CD4-positive, alpha-beta T cell (primary cell): ENCODE measurements around the gene NUP58. TPM values are rescaled to one million over a fixed set of nuclear protein-coding genes. Genes with fewer than 3 reads are reported as not detected.

Experiments
- ATAC-seq: fragments of 200-7000 bp; cut with Tn5 transposase; one replicate; pipeline ENCODE4 v1.10.0; 2022; ENCODE audit warnings: mild to moderate bottlenecking; ENCODE audit not compliant: poor library complexity
- CTCF ChIA-PET: fragments of 350-600 bp; sonication (Branson Sonifier 250); formaldehyde crosslinking; loops from one replicate; lab custom pipeline; 2021; ENCODE audit warnings: antibody characterized with exemption, inconsistent platforms; lab: Charles Lee
- POLR2A ChIA-PET: fragments of 350-600 bp; sonication (Branson Sonifier 250); formaldehyde crosslinking; loops from one replicate; lab custom pipeline; 2021; ENCODE audit warnings: antibody characterized with exemption, inconsistent platforms; lab: Charles Lee
- DNase-seq, 14 experiments: peaks; one replicate each; pipeline ENCODE4 v3.0.0-alpha.2; 2013 to 2020; ENCODE audit warnings: mixed read lengths in 2 of 14
- H3K27ac ChIP-seq, 2 donors: one replicate each; pipeline versions ENCODE4 v1.5.1 to v1.7.0; 2013; ENCODE audit warnings: low read length in 2 of 2, low read depth in 1 of 2, mild to moderate bottlenecking in 1 of 2
- H3K27me3 ChIP-seq, 2 experiments: 1 replicate in 1 of 2; 2 replicates in 1 of 2; pipeline versions ENCODE4 v1.6.1 to v1.7.0; 2013; ENCODE audit warnings: low read length in 2 of 2, control low read depth in 1 of 2, mild to moderate bottlenecking in 1 of 2, moderate library complexity in 1 of 2; ENCODE audit not compliant: insufficient read depth in 2 of 2, control insufficient read depth in 1 of 2
- H3K36me3 ChIP-seq: one replicate; pipeline ENCODE4 v1.6.1; 2013; ENCODE audit warnings: low read length, control low read depth; ENCODE audit not compliant: insufficient read depth
- H3K4me1 ChIP-seq: one replicate; pipeline ENCODE4 v1.6.1; 2013; ENCODE audit warnings: low read length, control low read depth; ENCODE audit not compliant: insufficient read depth
- H3K4me3 ChIP-seq: one replicate; pipeline ENCODE4 v1.5.1; 2013; ENCODE audit warnings: mild to moderate bottlenecking, low read length, moderate library complexity
- H3K9me3 ChIP-seq, 2 experiments: 1 replicate in 1 of 2; 2 replicates in 1 of 2; pipeline versions ENCODE4 v1.6.1 to v1.7.0; 2013; ENCODE audit warnings: low read length in 2 of 2, mild to moderate bottlenecking in 2 of 2, control low read depth in 1 of 2, moderate library complexity in 1 of 2; ENCODE audit not compliant: control insufficient read depth in 1 of 2, insufficient read depth in 1 of 2
- H3K27ac Mint-ChIP-seq: one replicate; pipeline ENCODE4 v1.8.0; 2020; ENCODE audit warnings: mixed read lengths
- H3K27me3 Mint-ChIP-seq: one replicate; pipeline ENCODE4 v1.8.0; 2021; ENCODE audit warnings: mixed read lengths
- H3K36me3 Mint-ChIP-seq: one replicate; pipeline ENCODE4 v1.8.0; 2021; ENCODE audit warnings: low read depth, mixed read lengths
- H3K4me1 Mint-ChIP-seq: one replicate; pipeline ENCODE4 v1.8.0; 2021; ENCODE audit warnings: low read depth, mixed read lengths
- H3K4me3 Mint-ChIP-seq: one replicate; pipeline ENCODE4 v1.8.0; 2020; ENCODE audit warnings: mild to moderate bottlenecking, mixed read lengths
- H3K9me3 Mint-ChIP-seq: one replicate; pipeline ENCODE4 v1.8.0; 2020; ENCODE audit warnings: mixed read lengths
- intact Hi-C, 2 experiments: fragments of 100-400 bp; cut with DNase I in 1 of 2; cut with micrococcal nuclease in 1 of 2; formaldehyde crosslinking; loops; one replicate each; pipeline versions ENCODE4 v1.15.1 to v1.9.0; 2023 to 2025; cut with DNase I, micrococcal nuclease
- total RNA-seq, 174 experiments: library from RNA in 2 of 174; stranded (reverse) in 2 of 174; gene quantifications; one replicate each; pipeline ENCODE4 v1.2.3 and lab custom pipeline; 2021 to 2026
- TF ChIP-seq, protein P1 (sequence below): fragments of 200-600 bp; IDR thresholded peaks from one replicate; pipeline ENCODE4 v1.8.0; 2022; ENCODE audit warnings: antibody characterized with exemption, mild to moderate bottlenecking

NUP58 gene
- total RNA-seq, 2 experiments from 2014 or later = 56.5 to 60.9 TPM

DNA sequence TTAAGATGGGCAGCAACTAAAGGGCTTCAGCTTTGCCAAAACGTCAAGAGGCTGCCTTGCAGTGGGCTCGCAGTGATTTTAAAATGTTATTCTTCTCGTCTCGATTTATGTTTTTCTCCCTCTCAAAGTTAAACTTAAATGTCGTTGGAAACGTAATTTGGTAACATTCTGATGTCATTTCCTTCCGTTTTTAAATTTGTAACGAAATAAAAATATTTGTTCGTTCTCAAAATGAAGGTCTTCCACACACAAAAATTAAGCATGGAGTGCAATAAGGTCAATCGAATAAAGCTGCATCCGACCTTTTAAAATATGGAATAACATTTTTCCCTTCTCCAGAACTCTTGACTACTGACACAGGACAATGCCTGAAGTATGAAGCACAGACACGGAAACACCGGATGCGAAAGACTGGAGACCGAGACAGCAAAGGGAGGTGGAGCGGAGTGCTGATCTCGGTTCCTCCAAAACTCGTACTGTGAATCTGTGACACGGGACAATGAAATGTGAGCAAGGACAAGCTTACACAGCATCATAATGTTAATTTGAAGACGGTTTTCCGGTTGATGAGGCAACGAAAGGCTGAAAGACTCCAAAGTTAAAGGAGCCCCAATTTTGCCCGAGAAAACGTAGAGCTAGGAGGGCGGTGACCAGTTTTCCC lies 15.0 kb upstream of the NUP58 start:
- H3K36me3 ChIP-seq = peaks cover 6% of the 10 kb centered on the region
- CTCF ChIA-PET = interaction anchor here (1.0 to 3.2 kb wide), 4 partner anchors 13 to 47 kb away, joined by 3 to 12 read pairs (median 4); no protein-coding TSS in a partner anchor
- peak overlapping the region; percentile 97 to 99 for H3K27ac ChIP-seq
- POLR2A ChIA-PET = interaction anchor here (0.8 to 1.9 kb wide), 3 partner anchors 10 to 27 kb away, joined by 3 to 13 read pairs (median 4); partner anchors contain the start of gene NUP58
- peak overlapping the region; percentile 94 for H3K4me3 ChIP-seq
- Mint-ChIP-seq H3K4me1 (peaks cover 45% of the 10 kb centered on the region), H3K27me3 (peaks cover 4% of the 10 kb centered on the region), H3K4me3 (peak overlapping the region; percentile 99), H3K27ac (peak overlapping the region; percentile 97), H3K36me3 (peaks cover 24% of the 10 kb centered on the region), H3K9me3 (no peaks in the 10 kb centered on the region)
- H3K9me3 ChIP-seq = no peaks in the 10 kb centered on the region
- ATAC-seq (peak; percentile 54), DNase-seq (peak in 12 of 14 experiments; percentile 6 to 78 (median 26))
- peaks cover 29% of the 10 kb centered on the region for H3K4me1 ChIP-seq
- H3K27me3 ChIP-seq = no peaks in the 10 kb centered on the region
- TF ChIP-seq, protein P1, sequence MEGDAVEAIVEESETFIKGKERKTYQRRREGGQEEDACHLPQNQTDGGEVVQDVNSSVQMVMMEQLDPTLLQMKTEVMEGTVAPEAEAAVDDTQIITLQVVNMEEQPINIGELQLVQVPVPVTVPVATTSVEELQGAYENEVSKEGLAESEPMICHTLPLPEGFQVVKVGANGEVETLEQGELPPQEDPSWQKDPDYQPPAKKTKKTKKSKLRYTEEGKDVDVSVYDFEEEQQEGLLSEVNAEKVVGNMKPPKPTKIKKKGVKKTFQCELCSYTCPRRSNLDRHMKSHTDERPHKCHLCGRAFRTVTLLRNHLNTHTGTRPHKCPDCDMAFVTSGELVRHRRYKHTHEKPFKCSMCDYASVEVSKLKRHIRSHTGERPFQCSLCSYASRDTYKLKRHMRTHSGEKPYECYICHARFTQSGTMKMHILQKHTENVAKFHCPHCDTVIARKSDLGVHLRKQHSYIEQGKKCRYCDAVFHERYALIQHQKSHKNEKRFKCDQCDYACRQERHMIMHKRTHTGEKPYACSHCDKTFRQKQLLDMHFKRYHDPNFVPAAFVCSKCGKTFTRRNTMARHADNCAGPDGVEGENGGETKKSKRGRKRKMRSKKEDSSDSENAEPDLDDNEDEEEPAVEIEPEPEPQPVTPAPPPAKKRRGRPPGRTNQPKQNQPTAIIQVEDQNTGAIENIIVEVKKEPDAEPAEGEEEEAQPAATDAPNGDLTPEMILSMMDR = no peak
- intact Hi-C loops = loop anchor here (10.0 kb wide), 2 partner anchors 772 to 1012 kb away; partner anchors contain the start of gene PARP4 (in 1 of the 2)

GRCh38 chr13:25286969-25287961 lies 14.2 kb upstream of the NUP58 start, which contains the start of gene MTMR6:
MTMR6 (minus strand) TSS chr13:25287488; CDS start chr13:25287247, 241 bp downstream.
- no peaks in the 10 kb centered on the region for H3K9me3 ChIP-seq
- ChIA-PET CTCF (interaction anchor here (0.6 to 3.2 kb wide), 8 partner anchors 8 to 47 kb away, joined by 3 to 12 read pairs (median 3); no protein-coding TSS in a partner anchor), POLR2A (interaction anchor here (0.7 to 1.9 kb wide), 4 partner anchors 9 to 28 kb away, joined by 3 to 13 read pairs (median 4); partner anchors contain the start of gene NUP58)
- peak within 1 kb of the TSS; percentile 97 for H3K27ac Mint-ChIP-seq
- DNase-seq = peak; percentile 89 to 98 (median 93)
- ATAC-seq = peak; percentile 84
- H3K36me3 ChIP-seq = peaks cover 6% of the 10 kb centered on the region
- peaks cover 40% of the 10 kb centered on the region for H3K4me1 Mint-ChIP-seq
- peaks cover 22% of the 10 kb centered on the region for H3K4me1 ChIP-seq
- TF ChIP-seq, protein P1 = peak; percentile 99
- peak within 1 kb of the TSS; percentile 94 for H3K4me3 ChIP-seq
- peaks cover 4% of the 10 kb centered on the region for H3K27me3 Mint-ChIP-seq
- peak within 1 kb of the TSS; percentile 97 to 99 for H3K27ac ChIP-seq
- H3K9me3 Mint-ChIP-seq = no peaks in the 10 kb centered on the region
- H3K36me3 Mint-ChIP-seq = peaks cover 19% of the 10 kb centered on the region
- intact Hi-C loops = loop anchor here (1.0 to 10.0 kb wide), 4 partner anchors 12 to 1012 kb away; partner anchors contain the start of genes NUP58 (in 1 of the 2) and PARP4 (in 1 of the 2)
- no peaks in the 10 kb centered on the region for H3K27me3 ChIP-seq
- H3K4me3 Mint-ChIP-seq = peak within 1 kb of the TSS; percentile 99

GRCh38 chr13:25288966-25289365 lies 12.5 kb upstream of the NUP58 start:
- Mint-ChIP-seq H3K27me3 (peaks cover 4% of the 10 kb centered on the region), H3K4me1 (peaks cover 28% of the 10 kb centered on the region), H3K9me3 (no peaks in the 10 kb centered on the region), H3K4me3 (peak overlapping the region; percentile 50), H3K27ac (peak overlapping the region; percentile 24), H3K36me3 (peaks cover 15% of the 10 kb centered on the region)
- Histone ChIP-seq H3K27me3 (no peaks in the 10 kb centered on the region), H3K4me3 (no peak overlapping the region), H3K36me3 (no peaks in the 10 kb centered on the region), H3K9me3 (no peaks in the 10 kb centered on the region), H3K27ac (no peak overlapping the region), H3K4me1 (peaks cover 19% of the 10 kb centered on the region)
- TF ChIP-seq, protein P1 = no peak
- ATAC-seq = no peak
- intact Hi-C loops = loop anchor here (10.0 kb wide), 2 partner anchors 774 to 1014 kb away; partner anchors contain the start of gene PARP4 (in 1 of the 2)
- no peak for DNase-seq
- CTCF ChIA-PET = no interaction called here
- POLR2A ChIA-PET = no interaction called here
